IPS-NIHi7 (cell line): Measurements from ENCODE around the gene ARSD.
"Not testable (repeated sequence)": the region's sequence is repeated elsewhere in the genome, so short reads cannot be mapped to it uniquely, and the experiment has no call there.

Experiments
- DNase-seq: peaks from one replicate; pipeline ENCODE4 v3.0.0; 2012; ENCODE audit warnings: mixed read lengths; ENCODE audit errors: extremely low spot score

Gene ARSD

GRCh38 chrX:2892816-2893215 lies 36.3 kb downstream of the ARSD start:
- no peak for DNase-seq

- not testable (repeated sequence) for DNase-seq
Observed at GRCh38 chrX:2890536-2891460, 38.3 kb downstream of the ARSD start.

- not testable (repeated sequence) for DNase-seq
Observed at GRCh38 chrX:2889706-2890490, 39.2 kb downstream of the ARSD start.

GRCh38 chrX:2889045-2889605 lies 40.0 kb downstream of the ARSD start:
- no peak for DNase-seq

GRCh38 chrX:2888309-2888708 lies 40.8 kb downstream of the ARSD start:
- DNase-seq, result no peak

GRCh38 chrX:2883770-2884169 lies 45.4 kb downstream of the ARSD start:
- DNase-seq, result no peak

- DNase-seq, result no peak
Observed at GRCh38 chrX:2879670-2880069, 49.5 kb downstream of the ARSD start.

GRCh38 chrX:2878563-2878962 lies 50.6 kb downstream of the ARSD start:
- no peak for DNase-seq

GRCh38 chrX:2875798-2876399 lies 53.2 kb downstream of the ARSD start:
- DNase-seq, result peak; percentile 56

- no peak for DNase-seq
Observed at GRCh38 chrX:2875136-2875481, 54.0 kb downstream of the ARSD start.

GRCh38 chrX:2874222-2875135 lies 54.7 kb downstream of the ARSD start:
- no peak for DNase-seq

- no peak for DNase-seq
Observed at GRCh38 chrX:2872671-2873277, 56.4 kb downstream of the ARSD start.

- DNase-seq, result no peak
Observed at GRCh38 chrX:2871831-2872230, 57.3 kb downstream of the ARSD start.

GRCh38 chrX:2870650-2871049 lies 58.5 kb downstream of the ARSD start:
- no peak for DNase-seq

- DNase-seq, result no peak
Observed at GRCh38 chrX:2867206-2867605, 61.9 kb downstream of the ARSD start.

GRCh38 chrX:2863646-2864045 lies 65.5 kb downstream of the ARSD start:
- peak; percentile 54 for DNase-seq

GRCh38 chrX:2862404-2862803 lies 66.7 kb downstream of the ARSD start:
- DNase-seq, result no peak

GRCh38 chrX:2859197-2859797 lies 69.8 kb downstream of the ARSD start:
- no peak for DNase-seq

- no peak for DNase-seq
Observed at GRCh38 chrX:2857566-2857965, 71.6 kb downstream of the ARSD start.

GRCh38 chrX:2855761-2856160 lies 73.4 kb downstream of the ARSD start:
- no peak for DNase-seq
